Lung microvascular endothelial cell (primary cell): Measurements from ENCODE around the gene ACE2. TPM values are rescaled to one million over a fixed set of nuclear protein-coding genes. Genes with fewer than 3 reads are reported as not detected.
A peak's percentile ranks its signal among the peaks of the same experiment; 100 is the strongest.

Experiments
- DNase-seq, 2 donors: peaks; one replicate each; pipeline versions ENCODE4 v3.0.0 to v3.0.0-alpha.2; 2010; ENCODE audit warnings: low read depth in 2 of 2
- total RNA-seq: library from RNA; depleted of rRNA; stranded (reverse); fragments of >200 nt; gene quantifications from 2 replicates; pipeline ENCODE4 v1.2.1, GENCODE V29; 2014

ACE2 gene
- total RNA-seq, 1 donor from 2014 or later: not detected

GRCh38 chrX:15512401-15512965 is 88.3 kb downstream of the ACE2 start:
- DNase-seq: peak in 1 of 2 donors; percentile 72

- DNase-seq: peak; percentile 84 to 90
Observed at GRCh38 chrX:15511563-15511962, 89.2 kb downstream of the ACE2 start.

Other genes starting within 250 kb of the ACE2 start
- gene VEGFD, start 216.5 kb downstream of the ACE2 start, total RNA-seq: 0.20 and 0.22 TPM in 2 replicates
- 86.1 and 93.8 TPM in 2 replicates for gene PIR, start 107.6 kb downstream of the ACE2 start, total RNA-seq
- 81.9 and 208 TPM in 2 replicates for gene BMX, start 100.2 kb downstream of the ACE2 start, total RNA-seq
- under 0.01 TPM in 1 of 2 replicates, not detected in the other for gene CLTRN, start 63.8 kb upstream of the ACE2 start, total RNA-seq
- gene CA5B, start 137.3 kb upstream of the ACE2 start, total RNA-seq: 1.5 and 1.8 TPM in 2 replicates
- gene ZRSR2, start 189.5 kb upstream of the ACE2 start, total RNA-seq: 2.0 and 2.2 TPM in 2 replicates